Activated T-helper 9 cell treated with anti-CD3 and anti-CD28 coated beads, Interleukin-2, amount 50 U/mL, for 16 hours (primary cell): ENCODE measurements around the gene DMWD.
A peak's percentile ranks its signal among the peaks of the same experiment; 100 is the strongest.
"Not testable (repeated sequence)": the region's sequence is repeated elsewhere in the genome, so short reads cannot be mapped to it uniquely, and the experiment has no call there.

ENCODE experiments used
- DNase-seq: peaks from one replicate; pipeline ENCODE4 v3.0.0-alpha.2; 2020; ENCODE audit warnings: low read depth

DMWD gene

DNA sequence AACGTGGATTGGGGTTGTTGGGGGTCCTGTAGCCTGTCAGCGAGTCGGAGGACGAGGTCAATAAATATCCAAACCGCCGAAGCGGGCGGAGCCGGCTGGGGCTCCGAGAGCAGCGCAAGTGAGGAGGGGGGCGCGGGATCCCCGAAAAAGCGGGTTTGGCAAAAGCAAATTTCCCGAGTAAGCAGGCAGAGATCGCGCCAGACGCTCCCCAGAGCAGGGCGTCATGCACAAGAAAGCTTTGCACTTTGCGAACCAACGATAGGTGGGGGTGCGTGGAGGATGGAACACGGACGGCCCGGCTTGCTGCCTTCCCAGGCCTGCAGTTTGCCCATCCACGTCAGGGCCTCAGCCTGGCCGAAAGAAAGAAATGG is 22.8 kb downstream of the DMWD start:
- peak; percentile 26 for DNase-seq

DNA sequence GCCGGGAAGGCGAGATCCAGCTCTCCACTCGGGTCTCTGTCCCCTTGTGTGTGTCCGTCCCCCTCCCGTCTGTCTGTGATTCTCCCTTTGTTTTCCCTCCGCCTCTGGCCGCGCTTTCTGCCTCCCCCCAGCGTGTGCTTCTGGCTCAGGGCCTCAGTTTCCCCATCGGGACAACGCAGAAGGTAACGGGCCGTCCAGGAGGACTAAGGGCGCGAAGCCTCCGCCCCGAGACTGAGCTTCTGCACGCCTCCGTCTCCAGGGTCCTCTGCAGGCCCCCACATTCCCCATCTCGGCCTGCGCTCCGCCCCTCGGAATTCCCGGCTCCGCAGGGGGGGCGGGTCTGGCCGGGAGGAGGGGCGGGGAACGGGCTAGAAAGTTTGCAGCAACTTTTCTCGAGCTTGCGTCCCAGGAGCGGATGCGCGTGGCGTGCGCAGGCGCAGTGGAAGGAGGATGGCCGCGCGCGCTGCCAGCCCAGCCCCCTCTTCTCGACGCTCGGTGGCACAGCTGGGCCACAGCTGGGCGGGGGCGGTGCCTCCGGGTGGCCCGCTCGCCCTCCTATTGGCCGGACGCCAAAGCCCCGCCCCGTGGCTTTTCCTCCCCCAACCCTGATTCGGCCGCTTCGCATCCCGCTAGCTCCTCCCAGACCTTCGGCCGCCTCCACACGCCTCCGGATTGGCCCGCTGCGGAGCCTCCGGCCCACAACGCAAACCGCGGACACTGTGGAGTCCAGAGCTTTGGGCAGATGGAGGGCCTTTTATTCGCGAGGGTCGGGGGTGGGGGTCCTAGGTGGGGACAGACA is 23.5 kb downstream of the DMWD start, which contains the start of gene SIX5:
Gene SIX5 (minus strand): TSS at position 269 of the 799 bp plus-strand sequence. CDS start 408 bp downstream, outside the sequence.
- DNase-seq = peak; percentile 88

DNA sequence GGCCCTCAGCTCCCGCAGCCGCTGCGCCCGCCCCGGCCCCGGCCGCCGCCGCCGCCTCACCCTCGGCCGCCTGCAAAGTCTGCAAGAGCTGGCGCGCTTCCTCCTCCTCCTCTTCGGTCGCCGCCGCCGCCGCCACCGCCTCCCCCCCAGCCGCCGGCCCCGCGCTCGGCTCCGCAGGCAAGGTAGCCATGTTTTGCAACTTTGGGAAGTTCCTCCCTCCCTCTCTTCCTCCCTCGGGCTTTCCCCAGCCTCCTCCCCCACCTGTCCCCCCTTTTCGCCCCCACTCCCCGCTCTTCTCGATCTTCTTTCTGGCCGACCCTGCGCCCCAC is 24.0 kb downstream of the DMWD start:
- DNase-seq = no peak

DNA sequence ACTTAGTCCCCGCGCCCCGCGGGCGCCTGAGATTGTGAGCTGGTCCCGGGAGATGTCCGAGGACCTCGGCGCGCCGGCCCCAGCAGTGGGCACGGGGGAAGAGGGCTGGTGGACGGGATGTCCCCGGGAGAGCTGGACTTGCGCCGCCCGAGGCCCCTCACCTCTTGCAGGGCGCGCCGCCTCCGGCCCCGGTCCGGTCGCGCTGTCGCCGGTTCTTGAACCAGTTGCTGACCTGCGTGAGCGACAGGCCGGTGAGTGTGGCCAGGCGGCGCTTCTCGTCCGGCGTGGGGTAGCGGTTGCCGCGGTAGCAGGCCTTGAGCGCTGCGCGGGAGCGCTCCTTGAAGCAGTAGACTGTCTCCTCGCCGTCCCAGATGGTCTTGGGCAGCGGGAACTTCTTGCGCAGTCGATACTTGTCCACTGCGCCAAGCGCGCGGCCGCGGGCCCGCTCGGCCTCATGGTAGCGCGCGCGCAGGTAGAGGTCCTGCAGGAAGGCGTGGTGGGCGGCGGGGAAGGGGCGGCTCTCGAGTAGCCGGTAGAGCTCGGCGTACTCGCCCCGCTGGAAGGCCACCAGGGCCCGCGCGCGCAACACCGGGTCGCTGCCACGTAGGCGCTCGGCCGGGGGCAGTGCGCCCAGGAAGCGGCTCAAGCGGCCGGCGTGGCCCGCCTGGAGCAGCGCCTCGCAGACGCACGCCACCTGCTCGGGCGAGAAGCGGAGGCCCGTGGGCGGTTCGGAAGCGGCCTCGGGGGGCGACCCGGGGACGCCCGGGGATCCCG is 24.6 kb downstream of the DMWD start:
- DNase-seq = no peak

DNA sequence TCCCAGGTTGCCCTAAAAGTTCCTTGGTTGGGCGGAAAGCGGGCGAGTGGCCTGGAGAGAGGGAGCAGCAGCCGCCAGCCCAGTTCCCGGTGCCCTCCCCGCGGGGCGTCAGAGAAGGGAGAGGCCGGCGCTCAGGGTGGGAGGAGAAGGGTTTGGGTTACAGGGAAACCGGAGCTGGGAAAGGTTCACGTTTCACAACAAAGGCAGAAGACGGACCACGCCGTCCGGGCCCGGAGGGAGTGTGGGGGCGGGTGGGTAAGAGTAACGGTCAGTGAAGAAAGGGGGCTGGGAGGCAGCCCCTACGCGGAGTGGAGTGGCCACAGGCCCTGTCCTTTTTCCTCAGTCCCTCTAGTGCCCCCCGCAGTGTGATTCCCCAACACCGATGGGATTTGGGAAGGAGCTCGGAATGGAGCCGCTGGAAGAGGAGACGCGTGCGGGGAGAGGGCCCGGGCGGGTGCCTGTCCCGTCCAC is 25.2 kb downstream of the DMWD start:
- no peak for DNase-seq

DNA sequence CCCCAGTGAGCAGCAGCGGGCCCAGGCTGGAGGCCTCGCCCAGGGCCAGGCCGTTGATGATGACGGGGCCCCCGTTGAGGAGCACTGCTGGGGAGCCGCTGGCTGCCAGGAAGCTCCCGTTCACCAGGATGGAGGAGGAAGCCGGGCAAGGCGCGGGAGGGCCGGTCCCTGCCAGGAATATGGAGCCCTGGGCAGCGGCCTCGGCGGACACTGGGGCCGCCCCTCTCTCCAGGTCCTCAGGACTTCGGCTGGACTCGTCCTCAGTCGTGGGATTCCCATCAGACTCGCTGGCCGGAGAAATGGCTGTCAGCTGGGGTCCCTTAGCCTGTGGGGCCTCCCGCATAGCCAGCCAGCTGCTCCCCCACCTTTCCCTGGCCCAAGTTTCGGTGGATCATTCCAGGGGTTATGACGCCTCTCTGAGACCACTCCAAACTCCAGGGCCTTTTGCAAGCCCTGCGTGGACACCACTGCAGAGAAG is 25.7 kb downstream of the DMWD start:
- DNase-seq = no peak

DNA sequence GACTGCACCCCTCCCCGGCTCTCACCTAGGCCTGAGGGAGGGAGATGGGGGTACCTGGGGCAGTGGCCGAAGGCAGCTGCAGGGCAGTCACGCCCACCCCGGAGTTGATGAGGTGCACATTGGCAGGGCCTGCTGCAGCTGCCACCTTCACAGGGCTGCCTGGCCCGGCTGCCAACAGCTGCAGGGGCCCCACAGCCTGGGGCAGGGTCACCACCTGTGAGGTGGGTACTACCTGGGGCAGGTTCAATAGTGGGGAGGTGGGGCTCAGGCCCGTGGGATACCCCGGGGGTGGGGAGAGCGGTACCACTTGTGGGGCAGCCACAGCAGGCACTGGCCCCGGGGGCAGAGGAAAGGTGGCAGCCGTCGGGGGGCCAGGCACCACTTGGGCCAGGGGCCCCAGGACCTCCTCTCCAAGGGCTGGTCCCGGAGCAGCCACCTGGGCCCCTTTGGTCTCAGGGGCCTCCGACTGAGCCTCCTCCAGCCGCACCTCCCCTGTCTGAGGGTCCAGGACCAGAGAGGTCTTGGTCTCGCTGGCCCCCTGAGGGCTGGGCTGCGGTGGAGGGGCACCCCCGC is 26.3 kb downstream of the DMWD start:
- DNase-seq = no peak

DNA sequence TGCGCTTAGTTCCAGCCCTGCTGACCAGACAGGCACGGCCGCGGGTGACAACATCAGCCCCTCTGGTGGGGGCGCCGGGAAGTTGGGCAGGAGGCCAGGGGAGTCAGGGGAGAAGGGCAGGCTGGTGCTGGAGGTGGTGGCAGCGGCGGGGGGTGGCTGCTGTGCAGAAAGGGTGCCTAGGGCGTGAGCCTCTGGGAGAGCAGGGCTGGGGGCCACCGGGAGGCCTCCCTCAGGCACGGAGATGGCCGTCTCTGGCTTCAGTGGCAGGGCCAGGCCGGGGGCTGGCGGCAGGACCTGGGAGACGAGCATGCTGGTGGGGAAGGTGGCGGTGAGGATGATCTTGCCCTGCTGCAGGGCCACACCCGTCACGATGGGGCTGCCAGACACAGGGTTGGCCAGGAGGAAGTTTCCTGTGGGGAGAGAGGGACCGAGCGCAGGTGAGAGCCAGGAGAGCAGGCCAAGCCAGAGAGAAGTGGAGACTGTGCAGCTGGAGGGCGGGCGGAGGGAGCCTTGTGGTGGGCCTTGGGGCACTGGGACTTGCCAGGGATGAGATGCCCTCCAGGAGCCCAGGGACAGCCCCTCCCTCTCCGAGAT is 26.8 kb downstream of the DMWD start:
- no peak for DNase-seq

DNA sequence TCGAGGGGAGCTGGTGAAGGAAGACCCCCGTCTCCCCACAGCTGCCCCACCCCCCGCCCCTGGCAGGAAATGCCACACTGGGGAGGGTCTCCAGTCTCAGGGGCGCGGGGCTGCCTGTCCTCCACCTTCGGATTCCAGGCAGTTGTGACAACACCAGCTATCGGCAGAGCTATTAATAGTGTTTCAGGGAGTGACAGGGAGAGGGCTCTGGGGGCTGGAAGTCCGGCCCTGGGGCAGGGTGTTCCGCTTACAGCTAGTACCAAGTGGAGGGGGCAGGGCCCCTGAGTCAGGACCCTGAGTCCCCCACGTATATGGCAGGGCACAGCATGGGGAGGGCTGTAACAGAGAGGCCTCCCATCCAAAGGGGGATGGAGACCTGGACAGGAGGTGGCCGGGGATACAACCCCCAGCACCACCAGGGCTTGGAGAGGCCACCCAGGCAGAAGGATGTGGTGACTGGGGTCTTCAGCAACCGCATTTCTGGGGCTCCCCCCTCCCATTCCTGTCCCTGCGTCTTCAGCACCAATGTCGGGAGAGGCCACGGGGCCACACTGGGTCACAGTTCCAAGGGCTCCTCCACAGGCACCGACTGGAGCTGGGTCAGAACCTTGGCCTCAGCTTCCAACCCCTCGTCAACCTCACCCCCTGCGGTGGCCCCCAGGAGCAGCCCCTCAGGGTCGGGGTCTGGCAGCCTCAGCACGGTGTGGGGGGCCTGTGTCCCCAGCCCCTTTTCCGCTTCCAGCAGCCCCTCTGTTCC is 27.5 kb downstream of the DMWD start:
- no peak for DNase-seq

DNA sequence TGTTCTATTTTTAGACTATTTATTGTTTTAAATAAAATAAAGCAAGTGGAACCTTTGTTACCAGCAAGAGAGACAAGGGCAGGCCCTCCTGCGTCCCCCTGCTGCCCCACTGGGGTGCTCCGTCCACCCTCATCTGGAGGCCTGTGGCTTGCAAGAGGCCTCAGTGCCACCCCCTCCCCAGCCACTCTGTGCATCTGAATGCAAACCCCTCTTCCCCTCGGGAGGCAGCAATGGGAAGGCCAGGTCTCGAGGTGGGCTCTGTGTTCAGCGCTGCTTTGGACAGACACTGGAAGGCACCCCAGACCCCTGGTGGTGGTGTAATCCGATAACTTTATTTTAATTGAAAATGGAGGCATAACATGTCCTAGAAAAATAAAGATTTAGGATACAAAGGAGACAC is 28.2 kb downstream of the DMWD start:
- no peak for DNase-seq

DNA sequence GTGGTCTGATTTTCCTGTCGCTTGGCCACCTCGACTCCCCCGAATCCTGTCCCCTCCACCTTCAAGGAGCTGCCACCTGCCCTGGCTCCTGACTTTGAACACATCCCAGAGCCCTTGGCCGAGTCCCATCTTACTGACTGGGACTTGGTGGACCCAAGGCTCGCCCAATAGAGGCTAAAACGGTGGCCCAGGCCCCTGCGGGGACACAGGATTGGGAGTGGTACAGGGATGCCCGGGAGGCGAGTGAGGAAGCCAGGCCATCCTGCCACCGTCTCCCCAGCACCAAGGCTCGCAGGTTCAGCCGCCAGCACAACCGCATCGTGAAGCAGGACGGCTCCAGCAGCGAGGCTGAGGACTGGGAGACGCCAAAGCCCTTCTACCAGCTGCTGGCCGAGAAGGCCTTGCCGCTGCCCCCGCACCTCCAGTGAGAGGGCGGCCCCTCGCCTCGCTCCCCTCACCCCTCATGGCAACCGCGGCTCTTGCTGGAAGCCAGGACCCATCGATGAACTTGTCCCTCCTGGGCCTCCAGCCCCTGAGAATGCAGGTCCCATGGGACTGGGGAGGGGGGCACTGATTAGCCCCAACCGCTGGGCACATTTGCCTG is 28.9 kb downstream of the DMWD start:
- no peak for DNase-seq

DNA sequence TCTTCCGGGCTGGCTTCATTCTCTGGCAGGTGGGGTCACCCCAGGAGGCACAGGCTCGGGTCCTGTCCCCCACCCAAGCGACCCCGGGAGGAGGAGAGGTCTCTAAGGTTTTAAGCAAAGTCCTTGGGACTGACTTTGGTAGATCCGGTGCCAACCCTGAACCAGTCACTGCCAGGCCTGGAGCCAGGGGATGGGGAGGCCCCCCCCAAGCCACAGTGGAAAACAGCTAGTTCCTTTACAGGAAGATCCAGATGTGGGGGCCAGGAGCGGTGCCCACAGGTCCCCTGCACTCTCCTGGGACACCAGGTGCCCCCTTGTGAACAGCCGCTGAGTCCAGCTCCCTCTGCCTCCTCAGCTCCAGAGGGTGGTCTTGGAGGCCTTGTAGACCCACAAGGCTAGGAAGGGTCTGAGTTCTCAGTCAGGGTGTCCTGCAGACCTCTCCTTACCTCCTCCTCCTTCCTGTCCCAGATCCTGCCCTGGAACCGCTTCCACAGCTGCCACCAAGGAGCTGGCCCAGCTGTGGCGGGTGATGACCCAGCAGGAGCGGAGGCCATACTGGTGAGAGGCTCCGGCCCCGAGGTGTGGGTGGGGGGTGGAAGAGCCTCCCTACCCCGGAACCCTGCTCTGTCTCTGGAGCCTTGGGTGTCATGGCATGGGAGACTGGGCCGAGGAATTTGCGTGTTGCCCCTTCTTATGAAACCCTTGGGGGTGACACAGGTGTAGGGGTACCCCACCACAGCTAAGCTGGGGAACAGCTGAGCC is 29.6 kb downstream of the DMWD start:
- DNase-seq = no peak

DNA sequence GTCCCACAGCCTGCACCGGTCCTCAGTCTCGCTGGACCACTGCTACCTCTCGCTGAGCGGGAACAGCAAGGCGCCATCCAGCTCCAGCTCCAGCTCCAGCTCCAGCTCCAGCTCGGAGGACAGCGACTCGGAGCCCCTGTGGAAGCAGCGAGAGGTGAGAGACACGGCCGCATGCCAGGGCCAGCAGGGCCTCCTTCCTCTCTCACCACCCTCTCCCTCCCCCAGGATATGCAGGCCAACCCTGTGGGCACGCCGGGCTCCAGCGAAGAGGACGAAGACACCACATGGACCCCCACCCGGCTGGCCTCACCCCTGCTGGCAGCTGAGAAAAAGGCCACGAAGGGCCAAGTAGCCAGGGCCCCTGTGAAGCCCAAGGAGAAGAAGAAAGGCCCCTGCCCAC is 30.9 kb downstream of the DMWD start:
- DNase-seq = no peak

DNA sequence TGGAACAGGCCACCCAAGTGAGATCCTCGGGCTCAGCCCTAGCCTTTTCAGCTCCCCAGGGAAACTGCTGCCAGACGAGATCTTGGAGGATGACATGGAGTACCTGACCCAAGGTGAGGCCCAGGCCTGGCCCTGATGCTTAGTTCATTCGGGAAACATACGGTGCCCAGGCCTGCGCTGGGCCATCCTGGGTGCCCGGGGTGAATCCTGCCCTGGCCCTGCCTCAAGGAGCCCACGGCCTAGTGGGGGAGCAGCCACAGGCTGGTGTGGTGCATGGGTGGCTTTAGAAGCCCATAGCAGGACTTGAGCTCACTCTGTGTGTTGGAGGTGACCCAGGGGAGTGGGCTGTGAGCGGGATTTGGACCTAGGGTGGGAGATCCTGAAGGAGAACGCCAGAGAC is 33.7 kb downstream of the DMWD start:
- no peak for DNase-seq

DNA sequence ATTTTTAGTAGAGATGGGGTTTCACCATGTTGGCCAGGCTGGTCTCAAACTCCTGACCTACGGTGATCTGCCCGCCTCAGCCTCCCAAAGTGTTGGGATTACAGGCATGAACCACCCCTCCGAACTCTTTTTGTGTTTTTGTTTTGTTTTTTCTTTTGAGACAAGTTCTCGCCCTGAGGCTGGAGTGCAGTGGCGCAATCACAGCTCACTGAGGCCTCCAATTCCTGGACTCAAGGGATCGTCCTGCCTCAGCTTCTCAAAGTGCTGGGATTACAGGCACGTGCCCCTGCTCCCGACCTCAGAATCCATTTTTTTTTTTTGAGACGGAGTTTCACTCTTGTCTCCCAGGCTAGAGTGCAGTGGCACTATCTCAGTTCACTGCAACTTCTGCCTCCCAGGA is 35.0 kb downstream of the DMWD start:
- no peak for DNase-seq

DNA sequence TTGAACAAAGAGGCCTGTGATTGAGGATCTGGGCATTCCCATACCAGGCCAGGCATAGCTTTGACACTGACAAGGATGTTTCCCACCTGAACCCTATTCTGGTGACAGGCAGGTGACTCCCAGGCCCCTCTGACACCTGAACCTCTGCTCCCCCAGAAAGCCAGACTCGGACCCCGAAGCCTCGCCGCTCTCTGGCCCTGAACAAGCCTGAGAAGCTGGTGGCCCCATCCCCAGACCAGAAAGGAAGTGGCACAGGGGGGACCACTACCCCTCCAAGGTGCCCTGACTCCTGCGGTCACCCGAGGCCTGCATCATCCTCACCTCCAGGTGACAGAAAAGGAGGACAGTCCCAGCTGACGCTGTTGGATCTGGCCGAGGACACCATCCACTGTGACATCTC is 38.3 kb downstream of the DMWD start:
- no peak for DNase-seq

DNA sequence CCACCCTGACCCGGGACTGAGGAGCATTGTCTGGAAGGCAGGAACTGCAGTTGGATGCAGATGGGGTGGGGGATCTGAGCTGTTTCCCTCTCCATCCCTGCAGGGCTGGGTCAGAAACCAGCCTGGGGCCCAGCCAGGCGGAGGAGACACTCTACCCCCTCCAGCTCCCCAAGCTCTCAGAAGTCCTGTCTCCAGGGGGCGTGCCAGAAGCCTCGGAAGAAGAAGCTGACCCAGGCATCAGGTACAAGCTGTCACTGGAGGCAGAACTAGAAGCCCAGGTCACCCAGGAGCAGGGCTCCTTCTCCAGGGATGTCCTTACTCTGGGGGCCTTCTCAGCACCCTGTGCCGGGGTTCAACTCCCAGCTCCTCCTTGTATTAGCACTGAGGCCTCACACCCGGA is 39.1 kb downstream of the DMWD start:
- DNase-seq = no peak

DNA sequence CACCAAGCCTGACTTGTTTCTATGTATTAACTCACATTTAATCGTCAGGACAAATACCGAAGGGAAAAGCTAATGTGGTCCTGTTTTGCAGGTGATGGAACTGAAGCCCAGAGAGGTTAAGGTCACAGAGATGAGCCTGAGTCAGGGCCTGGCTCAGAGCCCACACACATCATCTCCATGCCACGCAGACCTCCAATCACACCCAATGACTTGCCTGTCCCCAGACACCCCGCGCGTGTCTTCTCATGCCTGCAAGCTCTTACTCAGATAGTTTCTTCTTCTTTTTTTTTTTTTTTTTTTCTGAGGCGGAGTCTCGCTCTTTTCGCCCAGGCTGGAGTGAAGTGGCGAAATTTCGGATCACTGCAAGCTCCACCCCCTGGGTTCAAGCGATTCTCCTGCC is 40.0 kb downstream of the DMWD start:
- DNase-seq = no peak

DNA sequence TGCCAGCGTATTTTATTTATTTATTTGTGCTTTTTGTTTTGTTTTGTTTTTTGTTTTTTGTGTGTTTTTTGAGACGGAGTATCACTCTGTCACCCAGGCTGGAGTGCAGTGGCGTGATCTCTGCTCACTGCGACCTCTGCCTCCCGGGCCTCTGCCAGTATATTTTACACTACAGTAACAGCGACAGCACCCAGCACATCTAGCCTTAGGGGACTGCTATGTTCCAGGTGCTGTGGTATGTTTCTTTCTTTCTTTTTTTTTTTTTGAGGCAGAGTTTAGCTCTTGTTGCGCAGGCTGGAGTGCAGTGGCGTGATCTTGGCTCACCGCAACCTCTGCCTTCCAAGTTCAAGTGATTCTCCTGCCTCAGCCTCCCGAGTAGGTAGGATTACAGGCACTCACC is 41.2 kb downstream of the DMWD start:
- not testable (repeated sequence) for DNase-seq

DNA sequence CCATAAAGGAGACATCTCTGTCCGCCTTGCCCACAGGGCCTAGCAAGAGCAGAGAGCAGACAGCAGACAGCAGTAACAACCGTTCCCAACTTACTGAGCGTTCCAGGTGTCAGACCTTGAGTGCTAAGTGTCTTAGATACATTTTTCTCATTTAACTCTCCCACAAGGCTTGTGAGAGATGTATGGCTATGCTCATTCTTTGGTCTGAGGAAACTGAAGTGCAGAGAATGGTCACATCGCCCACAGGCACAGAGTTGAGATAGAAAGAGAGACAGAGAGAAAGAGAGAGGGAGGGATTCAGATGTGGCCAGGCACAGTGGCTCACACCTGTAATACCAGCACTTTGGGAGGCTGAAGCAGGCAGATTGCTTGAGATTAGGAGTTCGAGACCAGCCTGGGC is 45.1 kb downstream of the DMWD start:
- DNase-seq = no peak

DNA sequence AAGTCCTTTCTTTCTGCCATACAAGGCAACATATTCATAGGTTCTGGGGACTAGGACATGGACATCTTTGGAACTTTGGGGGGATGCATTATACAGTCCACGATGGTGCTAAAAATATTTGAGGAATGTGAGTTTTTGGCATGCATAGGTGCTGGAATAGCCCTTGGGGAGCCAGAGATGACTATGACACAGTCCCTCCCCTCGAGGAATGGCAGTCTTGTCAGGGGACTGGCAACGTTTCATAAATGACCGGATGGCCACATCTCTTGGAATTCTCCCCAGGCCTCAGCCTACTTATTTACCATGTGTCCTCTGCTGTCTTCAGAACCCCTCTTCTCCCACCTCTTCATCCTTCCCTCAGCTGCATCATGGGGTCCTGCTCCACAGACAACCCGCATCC is 45.8 kb downstream of the DMWD start:
- DNase-seq = no peak
